Neural progenitor cell (in vitro differentiated cells): ENCODE measurements around the gene LSM6. TPM values are rescaled to one million over a fixed set of nuclear protein-coding genes. Genes with fewer than 3 reads are reported as not detected.

Experiments
- DNase-seq: peaks from one replicate; pipeline ENCODE4 v3.0.0-alpha.2; 2016; ENCODE audit warnings: low spot score
- H2AFZ ChIP-seq: fragments of 200-600 bp; sonication (generic); replicated peaks from 2 replicates; pipeline ENCODE4 v1.6.1; 2016; ENCODE audit warnings: antibody characterized with exemption
- H3F3A ChIP-seq: fragments of 200-600 bp; sonication (generic); 2 replicates; pipeline ENCODE4 v1.6.1; 2016; ENCODE audit warnings: antibody characterized with exemption, low read depth
- H3K27ac ChIP-seq: fragments of 200-600 bp; sonication (generic); 2 replicates; pipeline ENCODE4 v1.5.1; 2016; ENCODE audit warnings: mild to moderate bottlenecking
- H3K27me3 ChIP-seq: fragments of 200-600 bp; sonication (generic); 2 replicates; pipeline ENCODE4 v1.6.1; 2016; ENCODE audit warnings: mild to moderate bottlenecking, moderate library complexity
- H3K36me3 ChIP-seq: fragments of 200-600 bp; sonication (generic); 2 replicates; pipeline ENCODE4 v1.5.1; 2016
- H3K4me1 ChIP-seq: fragments of 200-600 bp; sonication (generic); 2 replicates; pipeline ENCODE4 v1.6.1; 2016; ENCODE audit warnings: mixed run types
- H3K4me2 ChIP-seq: fragments of 200-600 bp; sonication (generic); 2 replicates; pipeline ENCODE4 v1.6.1; 2016
- H3K4me3 ChIP-seq: fragments of 200-600 bp; sonication (generic); 2 replicates; pipeline ENCODE4 v1.5.1; 2016
- H3K79me2 ChIP-seq: fragments of 200-600 bp; sonication (generic); 2 replicates; pipeline ENCODE4 v1.6.1; 2016; ENCODE audit warnings: low read depth
- H3K9ac ChIP-seq: fragments of 200-600 bp; sonication (generic); 2 replicates; pipeline ENCODE4 v1.6.1; 2016
- H3K9me3 ChIP-seq: fragments of 200-600 bp; sonication (generic); 2 replicates; pipeline ENCODE4 v1.5.1; 2016; ENCODE audit warnings: low read depth
- H4K20me1 ChIP-seq: fragments of 200-600 bp; sonication (generic); 2 replicates; pipeline ENCODE4 v1.6.1; 2016; ENCODE audit warnings: low read depth
- H3K27ac Mint-ChIP-seq: 3 replicates; pipeline ENCODE4 v1.8.0; 2021; ENCODE audit warnings: mixed read lengths
- H3K27me3 Mint-ChIP-seq: 2 replicates; pipeline ENCODE4 v1.8.0; 2022; ENCODE audit warnings: low read depth, mild to moderate bottlenecking, inconsistent platforms, moderate library complexity, mixed read lengths; ENCODE audit not compliant: insufficient read depth
- H3K36me3 Mint-ChIP-seq: 3 replicates; pipeline ENCODE4 v1.8.0; 2021; ENCODE audit warnings: mixed read lengths
- H3K4me1 Mint-ChIP-seq: 3 replicates; pipeline ENCODE4 v1.8.0; 2021; ENCODE audit warnings: mixed read lengths
- H3K4me3 Mint-ChIP-seq: 3 replicates; pipeline ENCODE4 v1.8.0; 2021; ENCODE audit warnings: mild to moderate bottlenecking, moderate library complexity, mixed read lengths
- H3K9me3 Mint-ChIP-seq: 3 replicates; pipeline ENCODE4 v1.8.0; 2020; ENCODE audit warnings: mixed read lengths
- EZH2 ChIP-seq: fragments of 200-600 bp; sonication (generic); IDR thresholded peaks from 2 replicates; pipeline ENCODE4 v1.6.1; 2017; ENCODE audit warnings: antibody characterized with exemption, mild to moderate bottlenecking, moderate library complexity
- EZH2phosphoT487 ChIP-seq: fragments of 200-600 bp; sonication (generic); IDR thresholded peaks from 2 replicates; pipeline ENCODE4 v1.6.1; 2017; ENCODE audit warnings: antibody characterized with exemption
- total RNA-seq: library from RNA; depleted of rRNA; stranded (reverse); fragments of >200 nt; gene quantifications from 2 replicates; pipeline ENCODE4 v1.2.3, GENCODE V29; 2015; ENCODE audit warnings: low replicate concordance
- TF ChIP-seq, protein P1 (sequence below): fragments of 200-600 bp; sonication (generic); IDR thresholded peaks from 2 replicates; pipeline ENCODE4 v1.5.1; 2017; ENCODE audit warnings: antibody characterized with exemption, mild to moderate bottlenecking

LSM6 gene
- total RNA-seq, 1 donor from 2014 or later, result 227 TPM

- Histone ChIP-seq H3K9ac (no peak overlapping the region), H3K27me3 (no peaks in the 10 kb centered on the region), H3K4me1 (no peaks in the 10 kb centered on the region), H3K4me3 (no peak overlapping the region), H2AFZ (no peak overlapping the region), H3K9me3 (no peaks in the 10 kb centered on the region), H3K27ac (no peak overlapping the region), H3K36me3 (no peaks in the 10 kb centered on the region), H3F3A (no peaks in the 10 kb centered on the region), H3K79me2 (no peaks in the 10 kb centered on the region), H4K20me1 (no peaks in the 10 kb centered on the region), H3K4me2 (no peak overlapping the region)
- Mint-ChIP-seq H3K36me3 (no peaks in the 10 kb centered on the region), H3K9me3 (no peaks in the 10 kb centered on the region), H3K27ac (no peak overlapping the region), H3K27me3 (peaks cover 6% of the 10 kb centered on the region), H3K4me3 (no peak overlapping the region), H3K4me1 (peaks cover 13% of the 10 kb centered on the region)
- DNase-seq, result no peak
- TF ChIP-seq, protein P1, sequence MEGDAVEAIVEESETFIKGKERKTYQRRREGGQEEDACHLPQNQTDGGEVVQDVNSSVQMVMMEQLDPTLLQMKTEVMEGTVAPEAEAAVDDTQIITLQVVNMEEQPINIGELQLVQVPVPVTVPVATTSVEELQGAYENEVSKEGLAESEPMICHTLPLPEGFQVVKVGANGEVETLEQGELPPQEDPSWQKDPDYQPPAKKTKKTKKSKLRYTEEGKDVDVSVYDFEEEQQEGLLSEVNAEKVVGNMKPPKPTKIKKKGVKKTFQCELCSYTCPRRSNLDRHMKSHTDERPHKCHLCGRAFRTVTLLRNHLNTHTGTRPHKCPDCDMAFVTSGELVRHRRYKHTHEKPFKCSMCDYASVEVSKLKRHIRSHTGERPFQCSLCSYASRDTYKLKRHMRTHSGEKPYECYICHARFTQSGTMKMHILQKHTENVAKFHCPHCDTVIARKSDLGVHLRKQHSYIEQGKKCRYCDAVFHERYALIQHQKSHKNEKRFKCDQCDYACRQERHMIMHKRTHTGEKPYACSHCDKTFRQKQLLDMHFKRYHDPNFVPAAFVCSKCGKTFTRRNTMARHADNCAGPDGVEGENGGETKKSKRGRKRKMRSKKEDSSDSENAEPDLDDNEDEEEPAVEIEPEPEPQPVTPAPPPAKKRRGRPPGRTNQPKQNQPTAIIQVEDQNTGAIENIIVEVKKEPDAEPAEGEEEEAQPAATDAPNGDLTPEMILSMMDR, result no peak
- TF ChIP-seq EZH2 (no peak), EZH2phosphoT487 (no peak)
These were observed 61.6 kb downstream of the LSM6 start for GRCh38 chr4:146237092-146237491.

- peaks cover 13% of the 10 kb centered on the region for H3K4me1 Mint-ChIP-seq
- H3K27ac ChIP-seq, result no peak overlapping the region
- H2AFZ ChIP-seq, result no peak overlapping the region
- no peak overlapping the region for H3K4me3 ChIP-seq
- H3K36me3 ChIP-seq, result no peaks in the 10 kb centered on the region
- H3K27ac Mint-ChIP-seq, result no peak overlapping the region
- no peaks in the 10 kb centered on the region for H3K9me3 Mint-ChIP-seq
- H3K9ac ChIP-seq, result no peak overlapping the region
- no peak overlapping the region for H3K4me3 Mint-ChIP-seq
- H4K20me1 ChIP-seq, result no peaks in the 10 kb centered on the region
- no peak for DNase-seq
- no peaks in the 10 kb centered on the region for H3K36me3 Mint-ChIP-seq
- H3K4me2 ChIP-seq, result no peak overlapping the region
- no peaks in the 10 kb centered on the region for H3K79me2 ChIP-seq
- no peaks in the 10 kb centered on the region for H3F3A ChIP-seq
- H3K27me3 Mint-ChIP-seq, result peaks cover 2% of the 10 kb centered on the region
- TF ChIP-seq EZH2, result no peak
- TF ChIP-seq, protein P1, result no peak
- no peak for TF ChIP-seq EZH2phosphoT487
- no peaks in the 10 kb centered on the region for H3K9me3 ChIP-seq
- no peaks in the 10 kb centered on the region for H3K27me3 ChIP-seq
- H3K4me1 ChIP-seq, result no peaks in the 10 kb centered on the region
These were observed 62.6 kb downstream of the LSM6 start for GRCh38 chr4:146238107-146238506.

Other genes starting within 250 kb of the LSM6 start
- 7.1 and 7.7 TPM in 2 replicates for gene ZNF827, start 236.9 kb upstream of the LSM6 start, total RNA-seq
- 0.06 TPM in 1 of 2 replicates, not detected in the other for gene REELD1, start 38.8 kb downstream of the LSM6 start, total RNA-seq